ENCODE measurements around the gene DUSP12. TPM values are rescaled to one million over a fixed set of nuclear protein-coding genes. Genes with fewer than 3 reads are reported as not detected.
"Not testable (repeated sequence)": the region's sequence is repeated elsewhere in the genome, so short reads cannot be mapped to it uniquely, and the experiment has no call there.

The DUSP12 gene
- total and polyA plus RNA-seq, 5 donors from 2014 or later: 15.2 to 69.9 (median 57.8) TPM

- Mint-ChIP-seq H3K4me3 (peak overlapping the region; percentile 38 to 100 (median 97)), H3K36me3 (no peaks in the 10 kb centered on the region), H3K27me3 (peaks cover 3% of the 10 kb centered on the region), H3K9me3 (peaks cover 0 to 1% (median 0%) of the 10 kb centered on the region in 7 donors), H3K27ac (peak overlapping the region in 2 of 3 donors; percentile 12 to 99), H3K4me1 (peaks cover 21 to 47% (median 37%) of the 10 kb centered on the region in 4 donors)
- Histone ChIP-seq H3K27ac (ENCODE audit: insufficient read depth, low read length, poor library complexity, severe bottlenecking) (no peak overlapping the region), H3K27me3 (ENCODE audit: control insufficient read depth, insufficient read depth, low read length) (no peaks in the 10 kb centered on the region), H3K9me3 (ENCODE audit: control insufficient read depth in 2 of 2, low read length in 2 of 2) (no peaks in the 10 kb centered on the region), H3K36me3 (ENCODE audit: control insufficient read depth, insufficient read depth, low read length) (no peaks in the 10 kb centered on the region), H3K4me3 (ENCODE audit: low read depth, low read length) (peak overlapping the region; percentile 23), H3K4me1 (ENCODE audit: control insufficient read depth, insufficient read depth, low read length, poor library complexity, severe bottlenecking) (peaks cover 65% of the 10 kb centered on the region)
- DNase-seq (no peak), ATAC-seq (ENCODE audit: low read depth in 2 of 2) (no peak)
Measured at GRCh38 chr1:161768461-161768860, 18.9 kb downstream of the DUSP12 start.

- no peaks in the 10 kb centered on the region for H3K27me3 ChIP-seq (ENCODE audit: control insufficient read depth, insufficient read depth, low read length)
- no peak for ATAC-seq (ENCODE audit: low read depth in 2 of 2)
- H3K9me3 ChIP-seq (ENCODE audit: control insufficient read depth in 2 of 2, low read length in 2 of 2): no peaks in the 10 kb centered on the region
- peaks cover 17 to 43% (median 34%) of the 10 kb centered on the region in 4 donors for H3K4me1 Mint-ChIP-seq
- no peak overlapping the region for H3K27ac Mint-ChIP-seq
- H3K36me3 ChIP-seq (ENCODE audit: control insufficient read depth, insufficient read depth, low read length): no peaks in the 10 kb centered on the region
- no peak overlapping the region for H3K27ac ChIP-seq (ENCODE audit: insufficient read depth, low read length, poor library complexity, severe bottlenecking)
- H3K4me3 Mint-ChIP-seq: peak overlapping the region in 1 of 4 donors; percentile 48
- peaks cover 71% of the 10 kb centered on the region for H3K4me1 ChIP-seq (ENCODE audit: control insufficient read depth, insufficient read depth, low read length, poor library complexity, severe bottlenecking)
- no peak for DNase-seq
- no peaks in the 10 kb centered on the region for H3K27me3 Mint-ChIP-seq
- H3K4me3 ChIP-seq (ENCODE audit: low read depth, low read length): no peak overlapping the region
- H3K36me3 Mint-ChIP-seq: no peaks in the 10 kb centered on the region
- no peaks in the 10 kb centered on the region for H3K9me3 Mint-ChIP-seq
Measured at GRCh38 chr1:161768986-161769672, 19.5 kb downstream of the DUSP12 start.

- H3K9me3 ChIP-seq (ENCODE audit: control insufficient read depth in 2 of 2, low read length in 2 of 2); H3K4me3 ChIP-seq (ENCODE audit: low read depth, low read length); ATAC-seq (ENCODE audit: low read depth in 2 of 2); H3K36me3 Mint-ChIP-seq; H3K27me3 Mint-ChIP-seq; DNase-seq; H3K27ac ChIP-seq (ENCODE audit: insufficient read depth, low read length, poor library complexity, severe bottlenecking); H3K27me3 ChIP-seq (ENCODE audit: control insufficient read depth, insufficient read depth, low read length); H3K36me3 ChIP-seq (ENCODE audit: control insufficient read depth, insufficient read depth, low read length); H3K9me3 Mint-ChIP-seq: not testable (repeated sequence)
- Mint-ChIP-seq H3K4me3 (peak overlapping the region in 2 of 4 donors; percentile 37 to 93), H3K4me1 (peaks cover 17 to 43% (median 34%) of the 10 kb centered on the region in 4 donors), H3K27ac (peak overlapping the region in 2 of 3 donors; percentile 31 to 86)
- peaks cover 71% of the 10 kb centered on the region for H3K4me1 ChIP-seq (ENCODE audit: control insufficient read depth, insufficient read depth, low read length, poor library complexity, severe bottlenecking)
Measured at GRCh38 chr1:161769673-161770045, 20.1 kb downstream of the DUSP12 start.

GRCh38 chr1:161770250-161770649, 20.7 kb downstream of the DUSP12 start:
- H3K4me1 ChIP-seq (ENCODE audit: control insufficient read depth, insufficient read depth, low read length, poor library complexity, severe bottlenecking): peaks cover 71% of the 10 kb centered on the region
- Mint-ChIP-seq H3K27ac (peak overlapping the region in 1 of 3 donors; percentile 86), H3K4me3 (peak overlapping the region in 2 of 4 donors; percentile 37 to 93), H3K4me1 (peaks cover 17 to 40% (median 31%) of the 10 kb centered on the region in 4 donors), H3K9me3 (no peaks in the 10 kb centered on the region), H3K36me3 (no peaks in the 10 kb centered on the region), H3K27me3 (no peaks in the 10 kb centered on the region)
- H3K27me3 ChIP-seq (ENCODE audit: control insufficient read depth, insufficient read depth, low read length): no peaks in the 10 kb centered on the region
- H3K4me3 ChIP-seq (ENCODE audit: low read depth, low read length): peak overlapping the region; percentile 64
- no peaks in the 10 kb centered on the region for H3K36me3 ChIP-seq (ENCODE audit: control insufficient read depth, insufficient read depth, low read length)
- peak overlapping the region; percentile 50 for H3K27ac ChIP-seq (ENCODE audit: insufficient read depth, low read length, poor library complexity, severe bottlenecking)
- DNase-seq (no peak), ATAC-seq (ENCODE audit: low read depth in 2 of 2) (no peak)
- H3K9me3 ChIP-seq (ENCODE audit: control insufficient read depth in 2 of 2, low read length in 2 of 2): no peaks in the 10 kb centered on the region

- H3K27me3 ChIP-seq (ENCODE audit: control insufficient read depth, insufficient read depth, low read length): no peaks in the 10 kb centered on the region
- H3K36me3 ChIP-seq (ENCODE audit: control insufficient read depth, insufficient read depth, low read length): no peaks in the 10 kb centered on the region
- peaks cover 13 to 33% (median 27%) of the 10 kb centered on the region in 4 donors for H3K4me1 Mint-ChIP-seq
- DNase-seq (peak in 1 of 3 donors; percentile 45), ATAC-seq (ENCODE audit: low read depth in 2 of 2) (peak in 1 of 2 donors; percentile 35)
- H3K4me3 Mint-ChIP-seq: no peak overlapping the region
- H3K27ac ChIP-seq (ENCODE audit: insufficient read depth, low read length, poor library complexity, severe bottlenecking): peak overlapping the region; percentile 50
- H3K36me3 Mint-ChIP-seq: no peaks in the 10 kb centered on the region
- peaks cover 64% of the 10 kb centered on the region for H3K4me1 ChIP-seq (ENCODE audit: control insufficient read depth, insufficient read depth, low read length, poor library complexity, severe bottlenecking)
- H3K9me3 ChIP-seq (ENCODE audit: control insufficient read depth in 2 of 2, low read length in 2 of 2): no peaks in the 10 kb centered on the region
- H3K9me3 Mint-ChIP-seq: no peaks in the 10 kb centered on the region
- H3K4me3 ChIP-seq (ENCODE audit: low read depth, low read length): peak overlapping the region; percentile 64
- no peak overlapping the region for H3K27ac Mint-ChIP-seq
- H3K27me3 Mint-ChIP-seq: no peaks in the 10 kb centered on the region
Measured at GRCh38 chr1:161771161-161771560, 21.6 kb downstream of the DUSP12 start.

- DNase-seq (peak in 1 of 3 donors; percentile 10), ATAC-seq (ENCODE audit: low read depth in 2 of 2) (peak; percentile 23 to 25)
- H3K27me3 ChIP-seq (ENCODE audit: control insufficient read depth, insufficient read depth, low read length): no peaks in the 10 kb centered on the region
- no peaks in the 10 kb centered on the region for H3K36me3 ChIP-seq (ENCODE audit: control insufficient read depth, insufficient read depth, low read length)
- Mint-ChIP-seq H3K4me1 (peaks cover 8 to 27% (median 22%) of the 10 kb centered on the region in 4 donors), H3K27me3 (no peaks in the 10 kb centered on the region), H3K36me3 (no peaks in the 10 kb centered on the region), H3K9me3 (no peaks in the 10 kb centered on the region), H3K27ac (no peak overlapping the region), H3K4me3 (no peak overlapping the region)
- H3K27ac ChIP-seq (ENCODE audit: insufficient read depth, low read length, poor library complexity, severe bottlenecking): peak overlapping the region; percentile 50
- peaks cover 56% of the 10 kb centered on the region for H3K4me1 ChIP-seq (ENCODE audit: control insufficient read depth, insufficient read depth, low read length, poor library complexity, severe bottlenecking)
- peak overlapping the region; percentile 46 for H3K4me3 ChIP-seq (ENCODE audit: low read depth, low read length)
- no peaks in the 10 kb centered on the region for H3K9me3 ChIP-seq (ENCODE audit: control insufficient read depth in 2 of 2, low read length in 2 of 2)
Measured at GRCh38 chr1:161771973-161772372, 22.4 kb downstream of the DUSP12 start.

GRCh38 chr1:161772397-161772796, 22.8 kb downstream of the DUSP12 start:
- no peak overlapping the region for H3K27ac Mint-ChIP-seq
- no peaks in the 10 kb centered on the region for H3K36me3 ChIP-seq (ENCODE audit: control insufficient read depth, insufficient read depth, low read length)
- H3K9me3 ChIP-seq (ENCODE audit: control insufficient read depth in 2 of 2, low read length in 2 of 2): no peaks in the 10 kb centered on the region
- ATAC-seq (ENCODE audit: low read depth in 2 of 2): peak; percentile 27 to 30
- H3K4me3 ChIP-seq (ENCODE audit: low read depth, low read length): peak overlapping the region; percentile 46
- no peaks in the 10 kb centered on the region for H3K27me3 ChIP-seq (ENCODE audit: control insufficient read depth, insufficient read depth, low read length)
- no peak overlapping the region for H3K4me3 Mint-ChIP-seq
- H3K36me3 Mint-ChIP-seq: no peaks in the 10 kb centered on the region
- H3K27me3 Mint-ChIP-seq: no peaks in the 10 kb centered on the region
- H3K9me3 Mint-ChIP-seq: no peaks in the 10 kb centered on the region
- no peak overlapping the region for H3K27ac ChIP-seq (ENCODE audit: insufficient read depth, low read length, poor library complexity, severe bottlenecking)
- DNase-seq: peak in 1 of 3 donors; percentile 13
- H3K4me1 ChIP-seq (ENCODE audit: control insufficient read depth, insufficient read depth, low read length, poor library complexity, severe bottlenecking): peaks cover 56% of the 10 kb centered on the region
- peaks cover 5 to 22% (median 18%) of the 10 kb centered on the region in 4 donors for H3K4me1 Mint-ChIP-seq

DNA sequence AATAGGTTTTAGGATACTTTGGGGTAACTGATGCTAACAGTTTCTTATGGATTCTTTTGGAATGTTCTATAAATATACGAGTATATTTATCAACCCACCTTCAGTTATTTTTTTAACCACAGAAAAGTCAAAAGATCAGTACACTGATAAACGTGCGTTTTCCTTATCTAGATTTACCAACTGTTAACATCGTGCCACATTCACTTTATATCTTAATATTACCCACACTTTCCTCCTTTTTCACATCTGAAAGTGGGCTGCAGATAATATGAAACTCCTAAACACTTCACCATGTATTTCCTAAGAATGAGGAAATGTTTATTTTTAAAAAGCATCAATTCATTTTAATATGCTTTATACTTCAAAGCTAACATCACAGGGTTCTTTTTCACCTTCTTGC, 24.2 kb downstream of the DUSP12 start:
- Histone ChIP-seq H3K9me3 (ENCODE audit: control insufficient read depth in 2 of 2, low read length in 2 of 2) (no peaks in the 10 kb centered on the region), H3K4me3 (ENCODE audit: low read depth, low read length) (peak overlapping the region; percentile 41), H3K4me1 (ENCODE audit: control insufficient read depth, insufficient read depth, low read length, poor library complexity, severe bottlenecking) (peaks cover 45% of the 10 kb centered on the region), H3K36me3 (ENCODE audit: control insufficient read depth, insufficient read depth, low read length) (peaks cover 5% of the 10 kb centered on the region), H3K27me3 (ENCODE audit: control insufficient read depth, insufficient read depth, low read length) (no peaks in the 10 kb centered on the region), H3K27ac (ENCODE audit: insufficient read depth, low read length, poor library complexity, severe bottlenecking) (no peak overlapping the region)
- DNase-seq (no peak), ATAC-seq (ENCODE audit: low read depth in 2 of 2) (no peak)
- H3K9me3 Mint-ChIP-seq: no peaks in the 10 kb centered on the region
- no peaks in the 10 kb centered on the region for H3K27me3 Mint-ChIP-seq
- H3K36me3 Mint-ChIP-seq: peaks cover 4% of the 10 kb centered on the region
- H3K27ac Mint-ChIP-seq: peak overlapping the region in 1 of 3 donors; percentile 33
- peak overlapping the region in 2 of 4 donors; percentile 15 to 68 for H3K4me3 Mint-ChIP-seq
- peaks cover 5 to 23% (median 10%) of the 10 kb centered on the region in 4 donors for H3K4me1 Mint-ChIP-seq

Measured in CD4-positive, CD25-positive, alpha-beta regulatory T cell (primary cell).